Activated CD4-positive, alpha-beta T cell treated with anti-CD3 and anti-CD28 coated beads, Interleukin-2, amount 50 U/mL, for 16 hours (primary cell): Measurements from ENCODE around the gene APOBEC3H.
A peak's percentile ranks its signal among the peaks of the same experiment; 100 is the strongest.

Experiments
- DNase-seq: peaks from one replicate; pipeline ENCODE4 v3.0.0-alpha.2; 2020

The APOBEC3H gene

GRCh38 chr22:39114112-39114511 lies 17.1 kb downstream of the APOBEC3H start:
- no peak for DNase-seq

DNA sequence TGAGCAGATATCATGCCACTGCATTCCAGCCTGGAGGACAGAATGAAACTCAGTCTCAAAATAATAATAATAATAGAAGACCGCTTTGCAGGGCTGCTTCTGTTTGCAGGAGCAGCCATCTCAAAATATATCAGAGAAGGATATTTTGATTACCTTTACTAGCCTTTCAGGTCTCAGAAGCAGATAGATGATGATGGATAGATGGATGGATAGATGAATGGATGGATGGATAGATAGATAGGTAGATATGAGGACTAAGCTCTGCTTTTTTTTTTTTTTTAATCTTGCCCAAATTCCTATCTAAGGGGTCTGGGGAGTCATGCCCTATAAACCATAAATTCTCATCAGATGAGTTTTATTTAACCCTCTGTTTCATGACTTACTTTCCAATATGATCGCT lies 18.5 kb downstream of the APOBEC3H start:
- DNase-seq = no peak

- peak; percentile 41 for DNase-seq
Observed at GRCh38 chr22:39115977-39116621, 19.1 kb downstream of the APOBEC3H start.

DNA sequence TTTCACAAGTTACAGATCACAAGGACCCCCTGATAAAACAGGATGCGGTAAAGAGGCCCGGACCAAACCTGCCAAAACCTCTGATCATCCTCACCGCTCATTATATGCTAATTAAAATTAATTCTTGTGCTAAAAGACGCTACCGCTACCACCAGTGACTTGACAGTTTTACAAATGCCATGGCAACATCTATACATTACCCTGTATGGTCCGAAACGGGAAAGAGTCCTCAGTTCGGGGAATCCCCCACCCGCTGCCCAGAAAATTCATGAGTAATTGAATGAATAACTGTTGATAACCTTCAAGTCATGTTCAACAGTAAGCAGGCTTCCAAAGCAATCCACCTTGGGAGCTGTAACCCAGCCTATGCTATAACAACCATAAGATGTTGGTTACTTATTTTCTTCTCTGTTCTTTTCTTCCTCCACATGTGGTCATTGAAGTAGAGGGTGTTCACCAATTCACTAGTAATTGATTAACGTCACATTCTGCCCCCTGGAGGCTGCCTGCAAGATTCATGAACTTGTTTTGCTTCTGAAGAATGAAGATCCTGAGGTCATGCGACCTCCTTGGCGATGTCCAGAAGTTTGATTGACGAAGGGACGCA lies 20.6 kb downstream of the APOBEC3H start:
- peak; percentile 93 for DNase-seq

- DNase-seq = no peak
Observed at GRCh38 chr22:39120983-39121382, 23.9 kb downstream of the APOBEC3H start.

DNA sequence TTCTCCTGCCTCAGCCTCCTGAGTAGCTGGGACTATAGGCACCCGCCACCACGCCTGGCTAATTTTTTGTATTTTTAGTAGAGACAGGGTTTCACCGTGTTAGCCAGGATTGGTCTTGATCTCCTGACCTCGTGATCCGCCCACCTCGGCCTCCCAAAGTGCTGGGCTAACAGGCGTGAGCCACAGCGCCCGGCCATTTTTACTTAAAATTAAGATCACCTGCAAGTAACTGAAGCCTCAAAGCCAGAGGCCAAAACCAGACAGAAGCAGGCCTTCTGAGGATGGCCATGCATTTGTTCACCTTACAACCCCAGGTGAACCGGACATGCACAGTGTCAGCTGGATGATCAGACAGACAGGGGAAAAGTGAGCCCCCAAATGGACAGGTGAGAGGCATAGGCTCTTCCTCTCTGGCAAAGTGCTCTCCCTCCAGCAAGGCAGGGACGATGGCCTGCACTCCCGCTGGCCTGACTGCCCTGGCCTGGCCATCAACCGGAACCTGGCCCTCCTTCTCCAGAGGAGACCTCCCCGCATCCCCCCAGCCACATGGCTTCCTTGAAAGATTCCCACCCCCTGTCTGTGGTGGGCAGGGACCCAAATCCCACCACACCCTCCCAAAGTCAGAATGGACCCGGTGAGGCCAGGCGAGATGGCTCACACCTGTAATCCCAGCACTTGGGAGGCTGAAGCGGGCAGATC lies 25.9 kb downstream of the APOBEC3H start:
- DNase-seq = no peak

- no peak for DNase-seq
Observed at GRCh38 chr22:39123751-39124581, 26.9 kb downstream of the APOBEC3H start.

DNA sequence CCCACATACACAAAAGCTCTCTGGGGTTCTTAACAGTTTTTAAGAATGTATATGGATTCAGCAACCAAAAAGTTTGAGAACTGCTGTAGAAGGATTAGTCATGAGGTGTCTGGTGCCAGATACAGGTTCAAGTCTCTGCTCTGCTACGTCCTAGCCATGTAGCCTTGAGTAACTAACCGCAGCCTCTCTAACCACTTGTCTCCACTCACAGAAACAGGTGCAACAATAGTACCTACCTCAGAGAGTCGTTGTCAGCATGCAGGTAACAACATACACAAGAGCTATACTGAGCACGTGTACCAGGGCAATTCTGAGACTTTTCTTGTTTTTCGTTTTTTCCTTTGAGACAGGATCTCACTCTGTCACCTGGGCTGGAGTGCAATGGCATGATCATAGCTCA lies 28.6 kb downstream of the APOBEC3H start:
- DNase-seq = no peak

DNA sequence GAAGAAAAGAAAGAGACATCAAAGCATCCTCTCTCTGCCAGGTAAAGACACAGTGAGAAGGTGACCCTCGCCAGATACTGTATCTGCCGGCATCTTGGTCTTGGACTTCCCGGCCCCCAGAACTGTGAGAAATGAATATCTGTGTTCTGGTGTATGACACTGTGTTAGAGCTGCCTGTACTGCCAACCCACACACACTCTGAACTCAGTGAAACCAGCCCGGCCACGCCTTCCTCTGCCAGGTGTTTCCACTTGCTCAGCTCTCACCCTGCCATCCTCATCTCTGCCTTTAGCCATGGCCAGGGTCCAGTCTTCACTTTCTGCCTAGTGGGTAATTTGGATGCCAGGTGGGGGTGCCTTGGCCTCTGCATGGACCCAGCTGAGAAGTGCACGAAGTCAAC lies 31.5 kb downstream of the APOBEC3H start:
- DNase-seq = no peak

DNA sequence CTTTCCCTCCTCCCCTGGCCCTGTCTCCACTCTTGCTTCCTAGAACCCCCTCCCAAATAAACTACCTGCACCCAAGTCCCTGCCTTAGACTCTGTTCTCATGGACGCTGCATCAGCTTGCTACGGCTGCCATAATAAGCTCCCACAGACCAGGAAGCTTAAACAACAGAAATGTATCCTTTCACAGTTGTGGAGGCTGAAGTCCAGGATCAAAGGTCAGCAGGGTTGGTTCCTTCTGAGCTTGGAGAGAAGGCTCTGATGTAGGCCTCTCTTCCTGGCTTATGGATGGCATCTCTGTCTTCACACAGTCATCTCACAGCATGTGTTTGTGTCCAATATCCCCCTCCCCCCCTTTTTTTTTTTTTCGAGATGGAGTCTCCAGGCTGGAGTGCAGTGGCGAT lies 32.0 kb downstream of the APOBEC3H start:
- no peak for DNase-seq

DNA sequence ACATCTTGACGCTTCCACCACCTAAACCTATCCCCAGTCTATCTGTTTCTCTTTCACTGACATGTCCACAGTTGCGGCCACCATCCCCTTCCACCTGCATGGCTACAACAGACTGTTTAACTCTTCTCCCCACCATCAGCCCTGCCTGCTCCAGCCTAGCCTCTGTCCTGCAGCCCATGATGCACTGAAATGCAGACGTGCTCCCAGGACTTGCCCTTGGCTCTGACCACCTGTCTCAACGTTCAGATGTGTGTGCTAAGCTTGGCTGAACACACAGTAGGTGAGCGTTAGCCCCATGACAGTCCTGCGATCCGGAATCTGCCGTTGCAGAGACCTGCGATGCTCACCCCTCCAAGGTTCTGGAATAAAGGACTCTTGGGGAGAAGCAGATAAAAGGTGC lies 32.7 kb downstream of the APOBEC3H start:
- DNase-seq = no peak

DNA sequence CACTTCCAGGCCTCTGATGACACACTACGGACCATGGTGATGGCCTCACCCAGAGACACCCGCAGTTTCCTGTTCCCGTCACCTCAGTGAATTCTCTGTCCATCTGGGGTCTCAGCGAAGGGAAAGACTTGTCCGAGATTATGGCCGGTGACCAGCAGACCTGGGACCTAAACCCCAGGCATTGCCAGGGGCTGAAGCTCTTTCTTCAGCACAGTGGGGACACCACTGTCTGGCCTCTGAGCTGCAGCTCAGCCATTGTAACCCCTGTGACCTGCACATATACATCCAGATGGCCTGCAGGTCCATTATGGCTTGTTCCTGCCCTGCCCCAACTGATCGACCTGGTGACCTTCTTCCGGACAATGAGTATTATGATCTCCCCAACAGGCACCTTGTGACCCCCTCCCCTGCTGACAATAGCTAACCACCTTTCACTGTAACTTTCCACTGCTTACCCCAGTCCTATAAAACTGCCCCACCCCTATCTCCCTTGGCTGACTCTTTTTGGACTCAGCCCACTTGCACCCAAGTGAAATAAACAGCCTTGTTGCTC lies 33.2 kb downstream of the APOBEC3H start:
- no peak for DNase-seq

DNA sequence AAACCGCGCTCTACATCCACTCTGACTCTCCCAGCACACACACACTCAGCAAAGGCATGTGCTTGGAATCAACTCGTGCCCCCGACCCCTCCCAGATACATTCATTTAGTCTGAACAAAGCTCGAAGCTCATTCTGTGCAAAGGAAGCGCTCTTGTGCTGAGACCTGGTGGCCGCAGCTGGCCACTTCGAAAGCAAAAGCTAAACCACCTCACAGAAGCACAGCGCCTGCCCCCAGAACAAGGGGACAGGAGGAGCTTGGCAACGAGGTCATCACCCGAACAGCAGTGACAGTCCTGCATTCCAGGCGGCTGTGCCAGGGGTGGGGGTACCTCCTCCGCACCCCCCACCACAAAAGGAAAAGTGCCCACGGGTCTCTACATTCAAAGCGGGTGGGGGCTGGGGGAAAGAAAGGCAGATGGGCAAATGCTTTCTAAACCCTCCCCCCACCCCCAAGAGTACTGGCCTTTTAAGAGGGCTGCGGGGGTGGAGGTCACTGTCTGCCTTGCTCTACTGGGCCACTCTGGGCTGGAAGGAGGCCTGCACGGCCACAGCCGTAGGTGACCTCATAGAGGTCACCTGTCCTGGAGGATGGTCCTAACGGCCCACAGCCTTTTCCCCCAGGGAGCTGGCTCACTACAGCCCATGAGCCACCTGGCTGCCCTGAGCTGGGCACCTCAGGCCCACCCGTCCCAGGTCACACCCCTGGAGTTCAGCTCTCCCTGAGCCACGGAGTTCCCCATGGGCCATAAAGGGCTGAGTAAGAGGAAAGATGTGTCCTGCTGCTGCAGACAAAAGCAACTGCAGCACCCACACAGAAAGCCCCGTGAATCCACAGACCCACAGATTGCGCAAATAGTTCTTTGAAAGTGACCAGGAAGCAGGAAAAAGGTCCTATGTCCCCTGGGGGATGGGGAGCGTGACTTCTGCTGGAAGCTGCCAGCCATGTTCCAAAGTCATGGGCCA lies 34.1 kb downstream of the APOBEC3H start:
- DNase-seq = no peak

DNA sequence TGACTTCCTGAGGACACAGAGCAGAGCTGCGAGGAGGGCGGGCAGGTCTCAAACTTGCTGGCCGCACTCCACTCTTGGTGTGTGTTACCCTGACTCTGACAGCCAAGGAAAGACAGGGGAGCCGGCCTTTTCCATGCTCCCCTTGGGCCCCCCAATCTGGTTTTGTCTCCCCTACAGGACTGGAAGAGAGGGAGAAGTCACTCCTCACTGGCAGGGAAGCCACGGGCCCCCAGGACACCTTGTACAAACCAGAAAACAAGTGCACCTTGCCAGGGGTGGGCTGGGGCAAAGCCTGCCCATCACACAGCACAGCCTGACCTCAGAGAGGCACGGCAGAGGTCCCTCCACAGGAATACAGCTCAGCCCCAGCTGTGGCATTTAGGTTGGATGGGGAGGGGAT lies 35.2 kb downstream of the APOBEC3H start:
- no peak for DNase-seq

GRCh38 chr22:39132871-39133524 lies 36.0 kb downstream of the APOBEC3H start:
- DNase-seq = no peak

DNA sequence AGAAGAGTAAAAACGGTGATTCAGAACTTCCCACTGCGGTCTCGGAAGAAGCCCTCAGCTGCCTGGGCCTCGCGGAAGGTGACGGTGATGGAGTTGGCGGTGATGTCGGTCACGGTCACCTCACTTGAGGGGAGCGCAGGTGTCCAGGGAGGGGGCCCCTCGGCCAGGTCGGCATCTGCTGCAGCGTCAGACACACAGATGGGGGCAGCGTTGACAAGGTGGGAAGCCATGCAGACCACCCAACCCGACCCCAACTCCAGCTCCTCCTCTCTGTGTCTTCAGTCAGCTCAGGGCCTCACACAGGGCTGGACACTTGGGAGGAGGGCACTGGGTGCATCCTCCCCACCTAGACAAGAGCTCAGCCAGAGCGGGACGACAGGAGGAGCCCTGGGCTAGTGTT lies 36.8 kb downstream of the APOBEC3H start:
- no peak for DNase-seq

GRCh38 chr22:39134366-39135091 lies 37.5 kb downstream of the APOBEC3H start:
- DNase-seq = no peak

DNA sequence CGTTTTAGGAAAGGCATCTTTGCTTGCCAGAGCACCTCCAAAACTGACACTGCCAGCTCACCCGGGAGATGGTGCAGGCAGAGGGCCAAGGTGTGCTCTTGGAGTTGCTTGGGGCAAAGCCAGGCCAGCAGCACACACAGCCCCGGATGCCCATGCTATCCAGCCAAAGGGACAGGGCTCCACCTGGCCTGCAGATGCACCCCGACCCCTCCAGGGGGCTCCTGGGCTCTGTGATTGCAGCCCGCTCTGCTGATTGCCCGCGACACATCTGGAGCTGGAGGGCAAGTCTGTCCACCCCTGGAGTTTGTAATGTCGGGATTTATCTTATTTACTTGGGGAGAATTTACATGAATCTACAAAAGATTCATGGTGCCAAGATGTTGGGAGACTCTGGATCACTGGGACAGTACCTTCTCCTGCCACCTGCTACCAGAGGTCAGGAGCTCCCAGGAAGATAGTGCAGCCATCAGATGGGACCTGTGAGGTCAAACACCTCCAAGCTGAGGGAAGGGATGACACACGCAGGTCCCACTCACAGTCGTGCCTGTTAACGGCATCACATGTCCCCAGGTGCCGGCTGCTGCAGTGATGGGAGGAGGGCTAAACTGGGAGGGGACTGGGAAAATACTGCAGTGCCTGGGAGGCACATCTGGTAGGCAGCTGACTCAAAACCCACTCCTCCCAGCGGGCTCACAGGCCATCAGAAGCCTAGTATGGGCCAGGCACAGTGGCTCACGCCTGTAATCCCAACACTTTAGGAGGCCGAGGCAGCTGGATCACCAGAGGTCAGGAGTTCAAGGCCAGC lies 38.2 kb downstream of the APOBEC3H start:
- peak; percentile 41 for DNase-seq

DNA sequence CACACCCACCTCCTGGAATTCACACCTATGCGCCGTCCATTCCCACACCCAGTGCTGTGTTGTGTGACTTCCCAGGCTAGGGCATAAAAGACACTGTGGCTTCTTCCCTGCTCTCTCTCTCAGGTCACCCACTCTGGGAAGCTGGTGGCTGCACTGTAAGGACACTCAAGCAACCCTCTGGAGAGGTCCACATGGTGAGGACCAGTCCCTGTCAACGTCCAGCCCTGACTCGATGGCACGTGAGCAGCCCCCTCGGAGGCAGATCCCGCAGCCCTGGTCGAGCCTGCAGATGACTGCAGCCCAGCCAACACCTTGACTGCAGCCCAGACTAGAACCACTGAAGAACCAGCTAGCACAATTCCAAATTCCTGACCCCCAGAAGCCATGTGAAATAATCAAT lies 39.3 kb downstream of the APOBEC3H start:
- DNase-seq = no peak
